Measurements from ENCODE around the gene PLCXD1.
"Not testable (repeated sequence)": the region's sequence is repeated elsewhere in the genome, so short reads cannot be mapped to it uniquely, and the experiment has no call there.

PLCXD1 gene

GRCh38 chrX:349702-350101, 68.5 kb downstream of the PLCXD1 start:
- Histone ChIP-seq H3K27me3 (no peaks in the 10 kb centered on the region), H3K36me3 (peaks cover 6 to 20% (median 12%) of the 10 kb centered on the region in 3 donors), H3K4me1 (no peaks in the 10 kb centered on the region), H3K4me3 (no peak overlapping the region), H3K27ac (no peak overlapping the region), H3K9me3 (no peaks in the 10 kb centered on the region)
- intact Hi-C loops (cut with DNase I; ENCODE audit: low total_unique reads), result no loop called here
- DNase-seq, result no peak
- no peak for TF ChIP-seq CTCF (IDR thresholded peaks at IDR 0.05)

DNA sequence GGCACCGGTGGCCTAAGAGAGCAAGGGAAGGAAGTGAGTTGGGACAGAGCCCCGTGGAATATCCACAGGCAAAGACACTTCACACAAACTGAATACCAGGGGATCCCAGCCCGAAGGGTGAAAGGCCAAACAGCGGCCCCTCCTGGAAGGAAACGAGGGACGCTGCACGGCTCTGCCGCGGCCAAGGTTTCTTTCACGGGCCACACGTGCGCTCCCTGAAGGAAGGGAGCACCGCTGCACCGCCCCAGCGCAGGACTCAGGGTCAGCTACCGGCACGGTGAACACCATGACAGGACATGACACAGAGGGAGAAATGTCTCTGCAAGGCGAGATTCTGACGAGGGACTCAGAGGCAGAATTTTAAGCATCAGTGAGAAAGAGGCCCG, 69.0 kb downstream of the PLCXD1 start:
- H3K36me3 ChIP-seq, result peaks cover 2 to 16% (median 8%) of the 10 kb centered on the region in 3 donors

GRCh38 chrX:350534-351323, 69.5 kb downstream of the PLCXD1 start:
- peaks cover 0 to 15% (median 5%) of the 10 kb centered on the region in 3 donors for H3K36me3 ChIP-seq
- no peak overlapping the region for H3K4me3 ChIP-seq
- no peak overlapping the region for H3K27ac ChIP-seq
- no peak for TF ChIP-seq CTCF (IDR thresholded peaks at IDR 0.05)
- no peak for DNase-seq
- no peaks in the 10 kb centered on the region for H3K9me3 ChIP-seq
- no peaks in the 10 kb centered on the region for H3K27me3 ChIP-seq
- no peaks in the 10 kb centered on the region for H3K4me1 ChIP-seq
- intact Hi-C loops (cut with DNase I; ENCODE audit: low total_unique reads), result no loop called here

More for the DNA sequence above, 69.0 kb downstream of the PLCXD1 start:
- Histone ChIP-seq H3K4me1 (no peaks in the 10 kb centered on the region), H3K27me3 (no peaks in the 10 kb centered on the region), H3K27ac (no peak overlapping the region), H3K9me3 (no peaks in the 10 kb centered on the region), H3K4me3 (no peak overlapping the region)
- intact Hi-C loops (cut with DNase I; ENCODE audit: low total_unique reads), result no loop called here
- no peak for DNase-seq
- no peak for TF ChIP-seq CTCF (IDR thresholded peaks at IDR 0.05)

- intact Hi-C loops (cut with DNase I; ENCODE audit: low total_unique reads); DNase-seq: not testable (repeated sequence)
Measured at GRCh38 chrX:351324-351641, 70.1 kb downstream of the PLCXD1 start.

DNA sequence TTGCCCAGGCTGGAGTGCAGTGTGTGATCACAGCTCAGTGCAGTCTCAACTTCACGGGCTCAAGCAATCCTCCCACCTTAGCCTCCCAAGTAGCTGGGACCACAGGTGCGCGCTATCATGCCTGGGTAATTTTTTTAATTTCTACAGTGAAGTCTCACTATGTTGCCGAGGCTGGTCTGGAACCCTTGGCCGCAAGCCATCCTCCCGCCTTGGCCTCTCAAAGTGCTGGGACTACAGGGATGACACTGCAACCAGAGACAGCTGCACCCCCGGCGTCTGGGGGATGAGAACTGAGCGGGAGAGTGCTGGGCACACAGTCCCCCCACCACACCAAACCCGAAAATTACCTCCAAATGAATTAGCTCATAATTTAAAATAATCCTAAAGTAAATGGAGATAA, 70.6 kb downstream of the PLCXD1 start:
- intact Hi-C loops (cut with DNase I; ENCODE audit: low total_unique reads), result no loop called here
- Histone ChIP-seq H3K9me3 (no peaks in the 10 kb centered on the region), H3K4me3 (no peak overlapping the region), H3K36me3 (peaks cover 0 to 12% (median 0%) of the 10 kb centered on the region in 3 donors), H3K4me1 (no peaks in the 10 kb centered on the region), H3K27me3 (no peaks in the 10 kb centered on the region), H3K27ac (no peak overlapping the region)
- peak in 1 of 2 donors; percentile 42 for DNase-seq
- TF ChIP-seq CTCF (IDR thresholded peaks at IDR 0.05), result no peak

More at GRCh38 chrX:351324-351641, 70.1 kb downstream of the PLCXD1 start:
- peaks cover 0 to 17% (median 3%) of the 10 kb centered on the region in 3 donors for H3K36me3 ChIP-seq
- not testable (repeated sequence) for H3K4me1 ChIP-seq, H3K27ac ChIP-seq, H3K4me3 ChIP-seq, H3K27me3 ChIP-seq, H3K9me3 ChIP-seq

GRCh38 chrX:352181-352580, 71.0 kb downstream of the PLCXD1 start:
- no peaks in the 10 kb centered on the region for H3K9me3 ChIP-seq
- no peak for TF ChIP-seq CTCF (IDR thresholded peaks at IDR 0.05)
- no peaks in the 10 kb centered on the region for H3K4me1 ChIP-seq
- H3K36me3 ChIP-seq, result peaks cover 0 to 8% (median 0%) of the 10 kb centered on the region in 3 donors
- intact Hi-C loops (cut with DNase I; ENCODE audit: low total_unique reads), result no loop called here
- no peak overlapping the region for H3K4me3 ChIP-seq
- no peak overlapping the region for H3K27ac ChIP-seq
- H3K27me3 ChIP-seq, result no peaks in the 10 kb centered on the region
- DNase-seq, result peak in 1 of 2 donors; percentile 47

All from tibial artery (tissue), 4 donors.